GM19328 (cell line): Measurements from ENCODE around the gene SLC39A10.

ENCODE experiments used
- ATAC-seq: cut with Tn5 transposase; IDR thresholded peaks from one replicate; pipeline ENCODE4 v1.9.1; 2021; ENCODE audit warnings: mild to moderate bottlenecking, moderate library complexity; ENCODE audit not compliant: unreplicated experiment

SLC39A10 gene

DNA sequence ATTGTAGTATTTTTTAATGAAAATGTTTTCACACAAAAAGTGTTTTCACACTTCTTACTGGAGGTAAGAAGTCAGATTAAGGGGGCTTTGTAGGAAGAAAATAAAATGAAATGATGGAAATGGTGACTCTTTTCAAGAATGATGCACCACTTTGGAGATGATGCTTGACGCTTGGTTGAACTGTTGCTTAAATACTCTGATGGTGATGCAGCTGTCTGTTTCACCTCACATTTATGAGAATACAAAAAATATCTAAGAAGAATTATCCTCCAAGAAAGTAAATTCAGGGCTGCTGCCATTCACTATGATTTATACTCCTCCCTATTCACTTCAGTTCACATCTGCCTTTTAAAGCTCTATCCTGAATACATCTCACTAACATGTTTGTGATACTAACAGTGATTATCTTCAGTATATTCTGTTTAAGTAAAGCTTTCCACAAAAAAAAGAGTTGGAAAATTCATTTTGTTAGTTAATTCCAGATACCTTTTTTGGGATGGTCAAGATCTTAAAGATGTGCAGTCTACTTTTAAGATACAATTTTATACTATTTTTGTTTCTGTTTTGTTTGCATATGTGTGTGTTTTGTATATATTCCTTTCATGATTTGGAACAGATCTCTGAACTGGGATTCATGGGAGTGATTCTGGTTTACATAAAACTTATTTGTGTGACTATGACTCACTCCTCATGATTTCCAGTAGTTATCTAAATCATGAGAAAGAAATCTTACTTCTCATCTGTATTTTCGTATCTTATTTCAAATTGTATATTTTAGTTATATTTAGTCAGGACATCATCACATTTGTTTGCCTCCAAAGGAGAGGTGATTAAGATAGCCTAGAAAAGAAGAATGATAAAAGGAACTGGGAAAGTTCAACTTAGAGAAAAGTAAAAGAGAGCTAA is 53.1 kb downstream of the SLC39A10 start:
- ATAC-seq: no peak

DNA sequence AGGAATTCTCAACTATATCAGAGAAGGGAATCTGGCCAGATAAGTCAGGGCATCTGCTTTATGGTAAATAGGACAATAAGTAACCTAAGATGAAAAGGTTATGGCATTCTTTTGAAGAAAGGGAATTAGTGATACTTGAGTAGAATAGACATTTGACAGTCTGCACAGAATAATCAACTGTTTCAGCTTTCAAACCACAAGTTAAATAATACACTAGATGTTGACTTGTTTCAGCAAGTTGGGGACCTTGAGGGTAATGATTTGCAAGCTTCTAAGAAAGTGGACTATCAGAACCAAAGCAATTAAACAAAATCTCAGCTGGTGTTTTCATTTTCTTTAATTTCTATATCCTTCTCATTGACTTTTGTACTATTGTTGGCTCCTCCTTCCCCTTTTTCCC is 54.5 kb downstream of the SLC39A10 start:
- ATAC-seq: no peak

DNA sequence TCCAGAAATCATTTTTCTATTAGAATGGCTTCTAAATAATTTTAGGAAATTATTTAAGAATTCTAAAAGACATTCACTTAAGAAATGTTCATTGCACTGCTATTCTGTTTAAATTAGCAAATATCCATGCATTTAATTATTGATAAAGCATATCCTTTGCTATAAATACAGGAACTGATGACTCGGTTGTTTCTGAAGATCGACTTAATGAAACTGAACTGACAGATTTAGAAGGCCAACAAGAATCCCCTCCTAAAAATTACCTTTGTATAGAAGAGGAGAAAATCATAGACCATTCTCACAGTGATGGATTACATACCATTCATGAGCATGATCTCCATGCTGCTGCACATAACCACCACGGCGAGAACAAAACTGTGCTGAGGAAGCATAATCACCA is 59.4 kb downstream of the SLC39A10 start:
- no peak for ATAC-seq

DNA sequence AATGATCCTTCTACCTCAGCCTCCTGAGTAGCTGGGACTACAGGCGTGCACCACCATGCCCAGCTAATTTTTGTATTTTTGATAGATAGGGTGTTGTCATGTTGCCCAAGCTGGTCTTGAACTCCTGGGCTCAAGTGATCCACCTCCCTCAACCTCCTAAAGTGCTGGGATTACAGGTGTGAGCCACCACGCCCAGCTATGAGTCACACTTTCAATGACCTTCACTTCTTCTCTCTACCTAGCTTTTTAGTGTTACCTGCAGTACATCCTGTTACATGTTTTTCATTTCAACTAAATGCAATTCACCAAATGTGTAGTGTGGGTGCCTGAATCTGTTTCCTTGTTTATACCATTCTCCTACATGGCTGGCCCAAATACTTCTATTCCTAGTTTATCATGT is 64.0 kb downstream of the SLC39A10 start:
- no peak for ATAC-seq

DNA sequence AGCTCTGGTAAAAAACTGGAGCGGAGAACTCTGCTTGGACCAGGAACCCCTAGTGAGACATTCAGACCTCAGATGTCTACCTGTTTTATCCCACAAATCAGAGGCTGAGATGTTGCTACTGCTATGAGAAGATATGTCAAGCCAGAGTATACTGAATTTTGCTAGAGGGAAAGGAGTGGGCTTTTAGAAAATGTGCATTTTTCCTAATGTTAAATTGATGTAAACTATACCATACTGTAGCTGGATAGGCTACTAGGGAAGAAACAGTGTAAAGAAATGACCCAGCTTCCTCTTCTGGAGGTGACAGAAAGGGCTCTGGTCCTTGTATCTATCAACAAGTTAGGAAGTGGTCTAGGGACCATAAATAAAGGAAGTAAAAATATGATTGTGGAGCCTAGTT is 65.0 kb downstream of the SLC39A10 start:
- ATAC-seq: no peak

DNA sequence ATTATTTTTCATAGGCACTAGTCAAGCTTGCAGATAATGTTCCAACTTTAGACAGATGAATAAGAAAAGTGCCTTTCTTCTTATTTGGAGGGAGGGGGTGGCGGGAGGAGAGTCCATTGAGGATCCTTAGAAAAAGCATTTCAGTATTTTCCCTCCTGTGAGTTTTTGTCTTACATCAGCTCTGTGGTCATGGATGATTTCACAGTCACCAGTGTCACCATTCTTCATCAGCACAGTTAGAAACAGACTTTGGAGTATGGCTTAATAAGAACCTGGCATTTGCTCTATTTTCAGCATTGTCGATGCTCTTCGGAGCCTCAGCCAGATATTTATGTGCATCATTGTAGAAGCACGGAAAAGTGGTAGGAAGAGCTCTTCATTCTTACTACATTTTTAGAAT is 70.1 kb downstream of the SLC39A10 start:
- ATAC-seq: no peak

DNA sequence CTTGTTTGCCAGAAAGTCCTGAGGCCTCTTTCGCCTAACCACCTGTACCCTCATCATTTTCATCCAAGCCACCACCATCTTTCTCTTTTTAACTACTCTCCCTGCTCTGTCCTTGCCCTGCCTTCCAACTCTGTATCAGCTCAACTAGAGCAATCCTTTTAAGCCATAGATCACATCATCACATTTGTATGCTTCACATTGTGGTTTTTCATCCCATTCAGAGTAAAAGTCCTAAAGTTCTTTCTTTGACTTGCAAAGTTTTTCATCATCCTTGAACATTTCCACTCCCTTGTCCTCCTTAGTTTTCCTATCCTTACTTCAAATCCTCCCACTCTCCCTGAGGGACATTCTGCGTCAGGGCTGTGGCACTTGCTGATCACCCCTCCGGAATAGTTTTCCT is 73.9 kb downstream of the SLC39A10 start:
- no peak for ATAC-seq

DNA sequence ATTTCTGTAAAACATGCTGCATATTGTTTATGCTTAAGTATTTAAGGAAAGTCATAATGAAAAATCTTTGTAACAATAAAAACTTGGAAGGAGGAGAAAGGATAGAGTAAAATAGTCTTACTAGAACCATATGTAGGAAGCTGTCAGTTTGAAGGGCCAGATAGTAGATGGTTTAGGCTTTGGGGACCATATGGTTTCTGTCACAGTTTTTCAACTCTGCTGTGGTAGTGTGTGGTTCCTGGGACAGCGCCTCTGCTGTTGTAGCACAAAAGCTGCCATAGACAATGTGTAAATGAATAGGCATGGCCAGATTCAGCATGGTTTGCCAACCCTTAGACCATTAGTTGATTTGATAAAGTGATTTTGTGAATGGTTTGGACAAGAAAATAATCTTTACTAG is 75.5 kb downstream of the SLC39A10 start:
- ATAC-seq: no peak

DNA sequence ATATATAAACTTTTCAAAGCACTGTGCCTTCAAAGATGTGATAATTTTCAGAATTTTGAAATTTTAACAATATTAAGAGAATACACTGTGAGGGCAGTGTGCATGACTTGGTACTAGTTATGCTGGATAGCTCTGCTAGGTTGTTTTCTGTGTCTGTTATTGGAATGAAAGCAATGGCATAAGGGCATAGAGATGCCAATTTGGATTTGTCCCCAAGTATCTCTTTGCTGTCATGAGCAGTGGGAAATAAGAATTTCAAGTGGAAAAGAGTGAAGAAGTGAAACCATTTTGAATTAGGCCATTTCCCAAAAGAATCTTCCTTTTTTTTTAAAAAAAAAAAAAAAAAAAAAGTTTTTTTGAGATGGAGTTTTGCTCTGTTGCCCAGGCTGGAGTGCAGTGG is 76.8 kb downstream of the SLC39A10 start:
- no peak for ATAC-seq

DNA sequence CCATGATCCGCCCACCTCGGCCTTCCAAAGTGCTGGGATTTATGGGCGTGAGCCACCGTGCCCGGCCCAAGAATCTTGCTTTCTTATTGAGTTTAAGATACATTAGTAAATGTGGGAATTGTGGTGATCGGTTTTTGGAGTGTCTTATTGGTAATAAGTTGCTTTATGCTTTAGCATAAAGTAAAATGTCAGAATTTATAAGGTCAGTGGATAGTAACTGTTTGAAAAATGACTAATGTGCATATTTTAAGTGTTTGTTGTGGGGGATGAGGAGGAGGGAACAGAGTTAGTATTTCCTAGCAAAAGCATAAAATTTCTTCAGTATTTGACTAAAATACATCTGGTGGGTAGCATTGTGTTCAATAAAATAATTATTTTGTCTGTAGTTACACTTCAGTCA is 77.4 kb downstream of the SLC39A10 start:
- ATAC-seq: no peak

DNA sequence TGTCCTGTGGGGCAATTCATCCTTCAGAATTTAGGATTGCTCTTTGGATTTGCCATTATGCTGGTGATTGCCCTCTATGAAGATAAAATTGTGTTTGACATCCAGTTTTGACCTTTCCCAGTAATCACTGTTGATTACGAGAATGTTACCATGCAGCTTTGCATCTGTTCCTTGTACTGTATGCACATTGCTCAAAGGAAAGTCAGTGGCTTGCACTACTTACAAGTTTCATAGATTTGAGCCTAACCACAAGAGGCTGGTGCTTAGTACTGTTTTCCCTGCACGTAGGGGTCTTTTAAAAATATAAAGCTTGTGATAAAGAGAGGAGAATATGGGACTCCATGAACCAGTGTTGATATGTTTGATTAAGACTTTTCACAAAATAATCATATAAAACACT is 77.9 kb downstream of the SLC39A10 start:
- ATAC-seq: no peak

DNA sequence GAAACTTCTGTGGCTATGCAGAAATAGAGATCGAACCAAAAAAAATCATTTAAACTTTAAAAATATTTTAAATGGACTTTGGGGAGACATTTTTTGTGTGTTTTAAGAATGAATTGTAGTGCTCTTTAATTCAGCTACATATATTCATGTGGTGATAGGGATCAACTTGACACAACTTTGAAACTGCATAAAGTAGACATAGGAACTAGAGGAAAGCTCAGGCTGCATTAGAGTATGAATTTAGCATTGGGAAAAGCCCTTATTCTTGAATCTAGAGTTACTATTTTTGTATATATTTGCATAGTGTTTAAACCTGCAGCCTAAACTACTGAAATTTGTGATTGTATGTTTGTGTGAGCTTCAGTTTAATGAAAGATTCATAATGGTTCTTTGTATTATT is 78.3 kb downstream of the SLC39A10 start:
- no peak for ATAC-seq

DNA sequence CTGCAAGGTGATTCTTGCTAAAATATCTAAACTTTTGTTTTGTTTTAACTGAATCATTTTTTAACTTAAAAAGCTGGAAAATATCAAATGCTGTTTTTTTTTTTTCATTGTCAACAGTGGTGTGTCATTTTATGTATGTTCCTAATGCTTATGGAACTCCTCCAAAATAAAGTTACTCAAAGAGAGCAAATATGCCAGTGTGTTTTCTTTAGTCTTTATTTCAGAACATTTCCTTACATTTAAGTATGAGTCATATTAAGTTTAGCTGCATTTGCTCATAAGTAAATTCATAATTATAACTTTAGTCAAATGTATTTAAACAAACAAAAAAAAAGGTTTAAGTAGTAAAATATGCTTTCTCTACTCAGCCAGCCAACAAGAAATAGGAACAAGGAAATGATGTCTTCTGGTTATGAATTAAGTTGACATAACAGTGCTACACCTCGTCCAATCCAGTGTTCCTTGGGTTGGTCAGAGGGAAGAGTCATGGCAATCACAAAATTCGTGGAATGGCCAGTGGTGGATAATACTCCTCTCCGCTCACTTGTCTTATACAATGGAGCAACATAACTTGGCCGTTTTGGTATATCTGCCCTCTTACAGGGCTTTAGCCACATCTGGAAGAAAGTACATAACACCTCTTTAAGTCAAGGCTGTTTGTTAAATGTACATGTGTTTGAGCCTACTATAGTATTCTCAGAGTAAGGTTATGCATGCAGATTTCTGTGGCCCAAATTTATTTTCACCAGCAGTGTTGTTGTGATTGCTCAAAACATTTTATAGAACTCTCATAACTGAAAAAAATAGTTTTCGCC is 80.7 kb downstream of the SLC39A10 start:
- ATAC-seq: no peak

DNA sequence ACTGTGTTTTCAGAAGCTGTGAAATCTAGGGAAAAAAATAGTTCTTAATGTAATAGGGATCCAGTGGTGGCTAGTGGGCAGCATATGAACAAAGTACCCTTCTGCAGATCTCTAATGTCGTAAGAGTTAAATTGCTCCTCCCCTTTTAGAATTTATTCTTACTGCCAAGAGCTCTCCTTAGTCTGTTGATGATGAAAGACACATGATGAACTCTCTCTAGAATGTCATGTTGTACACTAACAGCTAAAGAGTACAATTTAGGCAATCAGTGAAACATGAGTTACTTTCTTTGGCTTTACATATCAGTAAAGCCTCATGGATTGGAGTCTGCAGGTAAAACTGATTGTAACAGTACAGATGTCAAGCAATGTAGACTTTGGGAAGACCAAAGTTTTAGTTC is 84.2 kb downstream of the SLC39A10 start:
- no peak for ATAC-seq

DNA sequence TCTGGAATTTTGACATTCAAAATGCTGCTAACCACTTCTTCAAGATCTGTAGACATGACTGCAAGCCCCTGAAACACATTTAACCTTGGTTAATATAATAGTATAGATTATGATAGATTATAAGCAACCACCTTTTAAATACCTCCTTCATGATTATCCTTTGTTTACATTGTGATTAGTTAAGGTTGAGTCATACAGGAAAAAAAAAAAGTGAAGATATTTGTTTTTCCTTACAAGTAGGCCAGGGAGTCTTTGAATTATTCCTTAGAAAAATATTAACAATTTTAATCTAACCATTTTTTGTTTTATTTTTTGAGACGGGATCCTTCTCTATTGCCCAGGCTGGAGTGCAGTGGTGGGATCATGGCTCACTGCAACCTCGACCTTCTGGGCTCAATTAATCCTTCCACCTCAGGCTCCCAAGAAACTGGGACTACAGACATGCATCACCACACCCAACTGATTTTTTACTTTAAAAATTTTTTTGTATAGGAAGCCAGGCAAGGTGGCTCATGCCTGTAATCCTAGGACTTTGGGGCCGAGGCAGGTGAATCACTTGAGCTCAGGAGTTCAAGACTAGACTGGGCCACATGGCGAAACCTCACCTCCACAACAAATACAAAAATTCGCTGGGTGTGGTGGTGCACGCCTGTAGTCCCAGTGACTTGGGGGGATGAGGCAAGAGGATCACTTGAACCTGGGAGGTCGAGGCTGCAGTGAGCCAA is 99.4 kb downstream of the SLC39A10 start:
- ATAC-seq: no peak

DNA sequence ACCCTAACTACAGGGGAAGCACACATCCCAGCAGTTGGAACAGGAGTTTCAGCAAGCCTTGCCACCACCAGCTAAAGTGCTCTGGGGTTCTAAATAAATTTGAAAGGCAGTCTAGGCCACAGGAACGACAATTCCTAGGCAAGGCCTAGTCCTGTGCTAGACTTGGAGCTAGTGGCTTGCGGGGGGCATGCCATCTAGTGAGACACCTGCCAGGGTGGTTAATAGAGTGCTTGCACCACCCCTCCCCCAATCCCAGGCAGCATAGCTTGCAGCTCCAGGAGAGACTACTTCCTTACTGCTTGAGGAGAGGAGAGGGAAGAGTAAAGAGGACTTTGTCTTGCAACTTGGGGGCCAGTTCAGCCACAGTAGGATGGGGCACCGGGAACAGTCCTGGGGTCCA is 101.8 kb downstream of the SLC39A10 start:
- no peak for ATAC-seq

DNA sequence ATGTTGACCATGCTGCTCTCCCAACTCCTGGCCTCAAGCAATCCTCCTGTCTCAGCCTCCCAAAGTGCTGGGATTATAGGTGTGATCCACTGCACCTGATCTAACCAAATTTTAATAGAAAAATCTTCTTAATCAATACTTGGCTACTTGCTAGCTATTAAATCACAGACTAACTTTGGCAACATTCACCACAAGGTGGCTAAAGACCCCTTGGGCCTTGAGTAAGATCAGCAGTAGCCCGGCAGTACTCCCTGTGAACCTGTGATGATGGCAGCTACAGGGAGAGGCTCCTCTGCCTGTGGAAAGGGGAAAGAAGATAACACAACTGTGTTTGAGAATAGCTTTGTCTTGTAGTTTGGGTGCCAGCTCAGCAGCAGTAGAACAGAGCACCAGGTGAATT is 102.9 kb downstream of the SLC39A10 start:
- ATAC-seq: no peak

DNA sequence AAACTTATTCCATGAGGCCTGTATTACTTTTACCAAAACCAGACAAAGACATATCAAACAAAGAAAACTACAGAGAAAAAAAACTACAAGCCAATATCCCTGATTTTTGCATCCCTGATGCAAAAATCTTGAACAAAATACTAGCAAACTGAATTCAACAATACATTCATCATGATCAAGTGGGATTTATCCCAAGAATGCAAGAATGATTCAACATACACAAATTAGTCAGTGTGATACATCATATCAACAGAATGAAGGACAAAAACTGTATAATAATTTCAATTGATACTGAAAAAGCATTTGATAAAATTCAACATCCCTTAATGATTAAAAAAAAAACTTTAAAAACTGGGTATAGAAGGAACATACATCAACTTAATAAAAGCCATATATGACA is 106.8 kb downstream of the SLC39A10 start:
- no peak for ATAC-seq

DNA sequence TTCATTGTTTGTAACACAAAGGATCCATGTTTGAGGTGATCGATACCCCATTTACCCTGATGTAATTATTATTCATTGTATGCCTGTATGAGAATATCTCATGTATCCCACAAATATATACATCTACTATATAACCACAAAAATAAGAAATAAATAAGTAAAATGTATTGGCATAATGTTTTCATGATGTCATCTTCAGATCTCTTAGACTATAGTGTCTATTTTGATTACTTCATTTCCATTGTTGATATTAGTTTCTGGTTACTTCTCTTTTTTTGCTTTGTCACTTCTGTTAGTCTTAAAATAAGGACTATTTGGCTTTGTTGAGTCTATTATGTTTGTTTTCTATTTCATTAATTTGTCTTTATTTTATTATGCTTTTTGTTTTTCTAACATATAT is 109.7 kb downstream of the SLC39A10 start:
- no peak for ATAC-seq

DNA sequence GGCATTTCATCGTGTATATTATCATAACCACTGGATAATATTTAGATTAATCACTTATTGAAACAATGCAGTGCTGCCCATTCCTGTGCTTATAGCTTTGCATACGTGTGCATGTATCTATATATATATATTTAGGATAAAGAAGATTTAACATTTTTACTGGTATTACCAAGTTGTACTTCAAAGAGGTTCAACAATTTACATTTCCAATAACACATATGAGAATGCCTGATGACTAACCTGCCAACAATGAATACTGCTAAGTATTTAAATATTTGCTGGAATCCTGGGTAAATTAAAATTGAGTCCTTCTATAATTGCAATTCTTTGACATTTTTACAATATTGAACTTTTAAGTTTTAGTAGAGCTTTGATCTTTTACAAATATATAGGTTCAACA is 111.4 kb downstream of the SLC39A10 start:
- ATAC-seq: no peak

DNA sequence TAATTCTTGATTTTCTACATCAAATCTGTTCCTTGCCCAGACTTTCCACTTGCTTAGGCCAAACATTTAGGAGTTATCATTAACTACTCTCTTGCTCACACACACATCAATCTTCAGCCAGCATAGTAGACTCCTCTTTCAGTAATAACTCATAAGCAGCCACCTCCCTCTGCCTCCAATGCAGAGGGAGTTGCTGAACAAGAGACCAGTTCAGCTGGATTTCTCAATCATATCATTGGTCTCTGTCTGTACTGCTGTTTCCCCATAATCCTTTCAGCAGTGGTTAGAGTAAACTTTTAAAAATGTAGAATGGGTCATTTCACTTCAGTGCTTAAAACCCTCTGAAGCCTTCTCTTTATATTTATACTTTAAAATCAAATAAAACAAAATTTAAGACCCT is 112.9 kb downstream of the SLC39A10 start:
- ATAC-seq: no peak

DNA sequence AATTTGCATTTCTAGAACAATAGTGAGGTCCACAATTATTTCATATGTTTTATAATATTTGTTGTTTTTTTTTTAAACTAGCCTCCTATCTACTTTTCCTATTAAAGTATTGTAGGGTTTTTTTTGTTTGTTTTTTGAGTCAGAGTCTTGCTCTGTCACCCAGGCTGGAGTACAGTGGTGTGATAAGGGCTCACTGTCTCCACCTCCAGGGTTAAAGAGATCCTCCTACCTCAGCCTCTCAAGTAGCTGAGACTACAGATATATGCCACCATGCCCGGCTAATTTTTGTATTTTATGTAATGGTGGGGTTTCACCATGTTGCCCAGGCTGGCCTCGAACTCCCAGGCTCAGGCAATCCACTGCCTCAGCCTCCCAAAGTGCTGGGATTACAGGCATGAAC is 122.5 kb downstream of the SLC39A10 start:
- no peak for ATAC-seq
